Hepatocyte (in vitro differentiated cells): Measurements from ENCODE around the gene SPTBN2.

Source experiments
- EZH2 ChIP-seq: fragments of 200-600 bp; sonication (generic); IDR thresholded peaks from 2 replicates; pipeline ENCODE4 v1.6.1; 2016; ENCODE audit warnings: antibody characterized with exemption, mild to moderate bottlenecking, borderline replicate concordance
- TF ChIP-seq, protein P1 (sequence below): fragments of 200-600 bp; sonication (generic); IDR thresholded peaks from 2 replicates; pipeline ENCODE4 v1.5.1; 2016; ENCODE audit warnings: antibody characterized with exemption, mild to moderate bottlenecking; ENCODE audit not compliant: poor library complexity

DNA sequence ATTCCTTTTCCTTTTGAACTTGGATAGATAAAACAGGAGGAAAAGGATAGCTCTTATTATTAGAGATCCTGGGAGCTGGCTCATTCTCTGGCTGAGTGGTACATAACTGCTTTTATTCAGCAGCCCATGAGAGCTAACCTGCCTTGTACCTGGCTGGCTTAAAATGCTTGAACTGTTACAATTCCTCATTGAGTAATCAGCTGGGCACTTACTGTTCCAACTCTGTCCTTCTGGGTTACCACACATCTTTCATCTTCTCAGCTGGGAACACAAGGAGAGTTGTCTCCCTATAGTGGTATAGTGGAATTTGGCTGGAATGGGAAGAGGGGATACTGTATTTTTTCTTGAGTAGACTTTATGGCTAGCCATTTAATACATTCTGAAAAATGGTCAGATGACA lies 39.8 kb upstream of the SPTBN2 start:
- TF ChIP-seq, protein P1, sequence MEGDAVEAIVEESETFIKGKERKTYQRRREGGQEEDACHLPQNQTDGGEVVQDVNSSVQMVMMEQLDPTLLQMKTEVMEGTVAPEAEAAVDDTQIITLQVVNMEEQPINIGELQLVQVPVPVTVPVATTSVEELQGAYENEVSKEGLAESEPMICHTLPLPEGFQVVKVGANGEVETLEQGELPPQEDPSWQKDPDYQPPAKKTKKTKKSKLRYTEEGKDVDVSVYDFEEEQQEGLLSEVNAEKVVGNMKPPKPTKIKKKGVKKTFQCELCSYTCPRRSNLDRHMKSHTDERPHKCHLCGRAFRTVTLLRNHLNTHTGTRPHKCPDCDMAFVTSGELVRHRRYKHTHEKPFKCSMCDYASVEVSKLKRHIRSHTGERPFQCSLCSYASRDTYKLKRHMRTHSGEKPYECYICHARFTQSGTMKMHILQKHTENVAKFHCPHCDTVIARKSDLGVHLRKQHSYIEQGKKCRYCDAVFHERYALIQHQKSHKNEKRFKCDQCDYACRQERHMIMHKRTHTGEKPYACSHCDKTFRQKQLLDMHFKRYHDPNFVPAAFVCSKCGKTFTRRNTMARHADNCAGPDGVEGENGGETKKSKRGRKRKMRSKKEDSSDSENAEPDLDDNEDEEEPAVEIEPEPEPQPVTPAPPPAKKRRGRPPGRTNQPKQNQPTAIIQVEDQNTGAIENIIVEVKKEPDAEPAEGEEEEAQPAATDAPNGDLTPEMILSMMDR = no peak
- TF ChIP-seq EZH2 = no peak
